HS-5 (cell line): ENCODE measurements around the gene PCBD1.
A peak's percentile ranks its signal among the peaks of the same experiment; 100 is the strongest.
"Not testable (repeated sequence)": the region's sequence is repeated elsewhere in the genome, so short reads cannot be mapped to it uniquely, and the experiment has no call there.

ENCODE experiments used
- DNase-seq: peaks from one replicate; pipeline ENCODE4 v3.0.0-alpha.2; 2012; ENCODE audit warnings: low read depth

The PCBD1 gene

DNA sequence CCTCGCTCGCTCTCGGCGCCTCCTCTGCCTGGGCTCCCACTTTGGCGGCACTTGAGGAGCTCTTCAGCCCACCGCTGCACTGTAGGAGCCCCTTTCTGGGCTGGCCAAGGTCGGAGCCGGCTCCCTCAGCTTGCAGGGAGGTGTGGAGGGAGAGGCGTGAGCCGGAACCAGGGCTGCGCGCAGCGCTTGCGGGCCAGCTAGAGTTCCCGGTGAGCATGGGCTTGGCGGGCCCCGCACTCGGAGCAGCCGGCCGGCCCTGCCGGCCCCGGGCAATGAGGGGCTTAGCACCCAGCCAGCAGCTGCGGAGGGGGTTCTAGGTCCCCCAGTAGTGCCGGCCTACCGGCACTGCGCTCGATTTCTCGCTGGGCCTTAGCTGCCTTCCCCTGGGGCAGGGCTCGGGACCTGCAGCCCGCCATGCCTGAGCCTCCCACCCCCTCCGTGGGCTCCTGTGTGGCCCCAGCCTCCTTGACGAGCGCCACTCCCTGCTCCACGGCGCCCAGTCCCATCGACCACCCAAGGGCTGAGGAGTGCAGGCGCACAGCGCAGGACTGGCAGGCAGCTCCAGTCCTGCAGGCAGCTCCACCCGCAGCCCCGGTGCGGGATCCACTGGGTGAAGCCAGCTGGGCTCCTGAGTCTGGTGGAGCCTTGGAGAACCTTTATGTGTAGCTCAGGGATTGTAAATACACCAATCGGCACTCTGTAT, 26.7 kb downstream of the PCBD1 start:
- DNase-seq = not testable (repeated sequence)

DNA sequence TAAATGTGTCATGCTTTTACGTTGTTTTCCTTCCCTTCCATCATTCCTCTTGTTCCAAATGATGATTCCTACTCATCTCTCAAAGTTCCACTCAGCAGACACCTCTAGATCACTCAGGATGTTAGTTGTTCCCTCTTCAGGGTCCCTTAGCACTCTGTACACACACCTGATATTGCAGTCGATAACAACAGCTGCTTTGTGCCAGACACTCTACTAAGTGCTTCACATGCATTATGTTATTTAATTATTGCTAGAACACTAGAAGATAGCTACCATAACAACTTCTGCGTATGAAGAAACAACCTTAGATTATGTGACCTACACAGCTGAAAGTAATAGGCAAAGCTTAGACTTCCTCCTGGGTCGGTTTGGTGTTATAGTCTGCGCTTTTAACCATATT, 29.6 kb downstream of the PCBD1 start:
- DNase-seq = no peak

DNA sequence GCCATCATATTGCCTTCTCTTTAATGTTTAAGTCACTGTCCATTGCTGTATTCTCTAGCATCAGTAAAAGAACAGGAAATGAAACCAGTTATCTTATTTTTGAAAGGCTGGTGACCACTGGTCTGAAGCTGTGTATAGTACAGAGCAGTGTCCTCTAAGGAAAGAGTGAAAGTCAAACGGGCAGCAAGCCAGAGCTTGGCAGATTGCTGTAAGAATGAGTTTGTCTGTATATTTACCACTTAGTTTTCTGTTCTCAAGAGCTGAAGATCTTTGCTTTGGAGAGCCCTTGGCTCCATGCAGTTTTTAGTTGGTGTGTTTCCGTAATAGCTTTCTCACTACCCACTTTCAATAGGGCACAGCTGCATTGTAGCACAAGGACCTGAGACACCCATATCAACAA, 31.9 kb downstream of the PCBD1 start:
- DNase-seq = no peak

DNA sequence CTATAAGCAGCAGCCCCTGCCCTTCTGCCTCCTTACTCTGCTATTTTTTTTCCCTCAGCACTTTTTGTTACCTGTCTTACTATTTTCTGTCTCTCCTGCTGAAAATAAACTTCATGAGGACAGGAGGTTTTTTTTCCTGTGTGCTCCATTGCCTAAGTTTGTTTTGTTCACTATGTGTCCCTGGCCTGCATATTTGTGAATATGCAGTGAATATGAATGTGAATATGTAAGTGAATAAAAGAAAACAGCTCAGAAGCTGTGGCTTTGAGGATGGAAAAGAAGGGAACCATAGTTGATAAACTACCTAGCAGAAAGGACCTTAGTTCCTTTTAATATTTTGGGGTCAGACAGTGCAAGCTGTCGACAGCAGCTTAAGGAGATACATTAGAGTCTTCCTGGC, 34.9 kb downstream of the PCBD1 start:
- DNase-seq = no peak

DNA sequence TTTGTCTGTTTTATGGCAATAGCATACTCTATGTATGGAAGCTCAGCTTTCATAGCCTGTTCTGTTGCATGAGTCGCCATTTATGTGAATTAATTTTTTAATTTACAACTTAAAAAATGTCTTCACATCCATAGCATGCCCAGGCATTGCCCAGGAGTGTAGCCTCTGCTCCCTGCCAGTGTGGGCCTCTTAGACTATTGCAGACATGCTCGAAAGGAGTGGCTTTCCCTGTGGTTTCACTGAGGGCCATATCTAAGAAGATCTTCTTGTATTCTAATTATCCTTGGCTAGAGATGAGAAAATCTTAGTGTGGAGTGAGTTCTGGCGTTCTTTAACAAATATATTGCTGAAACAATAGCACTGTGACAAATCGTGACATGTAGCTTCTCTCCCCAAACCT, 35.3 kb downstream of the PCBD1 start:
- no peak for DNase-seq

DNA sequence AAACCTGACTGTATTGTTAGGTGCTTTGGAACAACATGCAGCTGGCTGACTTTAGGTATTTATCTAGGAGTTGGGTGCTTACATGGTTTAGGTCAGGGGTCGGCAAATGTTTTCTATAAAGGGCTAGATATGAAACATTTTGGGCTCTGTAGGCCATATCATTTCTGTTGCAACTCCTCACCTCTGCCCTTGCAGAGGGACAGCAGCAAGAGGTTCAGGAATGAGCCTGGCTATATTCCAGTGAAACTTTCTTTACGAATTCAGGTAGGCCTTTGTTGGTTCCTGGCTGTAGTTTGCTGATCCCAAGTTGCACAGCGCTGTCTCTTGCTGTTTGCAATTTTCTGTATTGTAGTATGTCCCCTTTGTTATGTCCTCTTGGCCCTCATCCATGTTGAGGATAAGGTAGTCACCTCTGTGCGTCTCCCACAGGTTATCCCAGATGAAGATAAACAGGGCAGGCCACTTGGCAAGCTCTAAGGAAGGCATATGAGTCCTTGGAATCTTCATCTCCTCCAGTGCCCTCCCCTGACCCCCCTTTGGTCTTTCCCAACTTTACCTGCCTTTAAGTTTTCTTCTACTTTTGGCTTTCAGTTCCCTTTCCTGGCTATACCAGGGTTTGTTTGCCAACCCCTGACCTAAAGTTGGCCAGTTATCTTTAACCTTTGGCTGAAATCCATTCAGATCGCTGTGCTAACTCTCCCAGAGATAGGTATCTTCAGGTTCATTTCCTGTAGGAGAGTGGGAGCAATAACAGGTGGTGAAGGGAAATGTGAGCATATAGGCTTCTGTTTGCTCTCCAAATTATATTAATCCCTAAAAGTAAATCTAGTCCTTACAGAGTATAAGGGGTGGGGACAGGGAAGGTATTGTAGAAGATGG, 36.5 kb downstream of the PCBD1 start:
- no peak for DNase-seq

DNA sequence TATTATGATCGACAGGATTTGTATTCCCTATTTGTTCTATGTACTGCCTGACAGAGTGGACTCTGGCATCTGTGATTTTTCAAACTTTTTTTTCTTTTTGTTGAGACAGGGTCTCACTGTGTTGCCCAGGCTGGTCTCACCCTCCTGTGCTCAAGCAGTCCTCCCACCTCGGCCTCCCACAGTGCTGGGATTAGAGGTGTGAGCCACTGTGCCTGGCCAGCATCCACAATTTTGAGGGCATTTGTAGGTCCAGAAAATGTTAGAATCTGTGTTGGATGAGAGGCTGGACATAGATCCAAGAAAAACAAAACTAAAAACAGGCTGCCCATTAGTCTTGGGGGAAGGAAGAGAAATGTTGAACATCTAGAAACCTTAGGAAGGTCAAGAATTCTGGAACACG, 38.3 kb downstream of the PCBD1 start:
- DNase-seq = no peak

DNA sequence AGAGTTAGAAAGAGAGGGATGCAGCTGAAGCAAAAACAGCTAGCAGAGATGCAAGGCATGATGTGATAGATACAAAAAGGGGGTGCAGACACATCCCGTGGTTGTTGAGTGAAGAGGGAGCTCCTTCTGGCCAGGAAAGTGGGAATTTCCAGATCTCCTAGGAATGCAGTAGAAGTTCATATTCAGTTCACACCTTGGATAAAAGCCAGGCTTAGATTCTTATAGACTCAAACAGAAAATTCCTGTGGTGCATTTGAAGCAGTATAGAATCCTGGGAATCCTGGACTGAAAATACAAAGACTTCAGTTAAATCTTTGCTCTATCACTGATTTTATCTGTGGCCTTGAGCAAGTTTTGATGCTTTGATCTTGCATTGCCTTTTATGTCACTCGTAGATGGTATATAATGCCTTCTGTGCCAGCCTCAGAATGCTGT, 38.8 kb downstream of the PCBD1 start:
- peak; percentile 68 for DNase-seq

DNA sequence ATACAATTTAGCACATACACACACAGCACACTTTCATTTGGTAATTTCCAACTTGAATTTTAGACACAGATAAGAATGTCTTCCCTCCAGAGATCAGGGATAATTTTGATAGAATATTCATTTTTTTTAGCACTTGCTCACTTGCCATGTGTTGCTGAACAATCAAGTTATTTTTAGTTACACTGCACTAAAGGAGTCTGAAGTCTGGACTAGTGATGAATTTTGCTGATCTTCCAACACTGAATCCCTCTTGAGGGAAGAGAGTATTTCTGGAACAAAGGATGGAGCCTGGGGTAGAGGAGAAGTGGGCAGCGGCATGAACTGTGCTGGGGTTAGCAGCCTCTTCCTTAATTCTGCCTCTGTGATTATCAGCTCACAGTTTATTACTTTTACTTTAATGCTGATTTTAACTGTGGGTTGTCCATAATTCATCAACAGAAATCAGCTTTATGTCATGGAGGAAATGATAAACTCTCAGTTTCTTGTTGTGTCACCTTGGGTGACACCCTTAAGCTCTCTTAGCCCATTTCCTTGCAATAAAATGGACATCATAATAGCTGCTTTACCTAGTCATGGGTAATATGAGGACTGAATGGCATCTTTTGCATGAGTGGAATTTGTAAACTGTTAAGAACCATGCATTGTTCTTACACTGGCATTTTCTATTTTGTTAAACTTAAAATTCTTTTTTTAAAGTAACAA, 40.6 kb downstream of the PCBD1 start:
- no peak for DNase-seq

DNA sequence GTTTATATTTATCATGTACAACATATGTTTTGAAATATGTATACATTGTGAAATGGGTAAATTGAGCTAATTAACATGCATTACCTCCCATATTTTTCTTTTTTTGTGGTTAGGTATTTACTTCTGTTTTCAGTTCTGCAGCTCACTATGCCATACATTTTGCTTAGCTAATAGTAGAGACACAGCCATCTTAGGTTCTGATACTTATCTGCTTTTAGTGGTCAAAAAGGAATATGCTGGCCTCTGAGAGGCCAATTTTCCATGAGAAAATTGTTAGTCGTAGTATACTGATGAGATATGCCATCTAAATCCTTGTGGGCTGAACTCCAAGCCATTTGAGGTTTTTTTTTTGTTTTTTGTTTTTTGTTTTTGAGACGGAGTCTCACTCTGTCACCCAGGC, 41.6 kb downstream of the PCBD1 start:
- no peak for DNase-seq

DNA sequence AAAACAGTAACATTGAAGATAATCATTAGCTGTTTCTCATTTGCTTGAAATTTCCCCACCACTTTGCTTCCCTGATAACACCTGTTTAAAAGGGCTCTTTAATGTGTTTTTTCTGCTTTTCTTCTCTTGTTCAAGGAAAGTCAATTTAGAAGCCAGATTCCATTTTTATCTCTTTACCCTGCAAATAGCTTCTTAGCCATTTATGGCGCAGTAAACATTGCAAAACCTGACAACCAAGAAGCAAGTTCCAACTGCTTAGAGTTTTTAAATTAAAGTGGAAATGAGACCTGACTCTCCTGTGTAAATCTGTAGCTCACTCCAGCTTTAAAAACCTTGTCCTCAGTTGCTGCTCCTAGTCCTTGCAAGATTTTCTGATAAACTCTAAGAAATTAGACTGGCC, 42.5 kb downstream of the PCBD1 start:
- DNase-seq = no peak

DNA sequence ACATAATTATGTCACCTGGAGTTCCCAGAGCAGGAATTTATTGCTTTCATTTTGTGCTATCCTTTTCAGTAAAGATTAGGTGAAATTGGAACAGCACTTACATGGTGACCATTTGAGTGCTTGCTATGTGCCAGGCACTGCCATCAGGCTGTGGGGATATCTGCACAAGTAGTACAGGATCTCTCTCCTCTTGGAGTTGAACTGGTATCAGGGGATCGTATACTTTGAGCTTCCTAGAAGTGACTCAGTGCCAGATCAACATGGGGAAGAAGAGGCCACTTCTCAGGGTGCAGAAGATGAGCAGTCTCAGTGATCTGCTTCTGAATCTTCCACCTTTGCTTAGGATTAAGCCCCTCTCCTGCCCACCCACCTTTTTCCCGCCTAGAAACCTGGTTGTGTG, 43.1 kb downstream of the PCBD1 start:
- DNase-seq = no peak

DNA sequence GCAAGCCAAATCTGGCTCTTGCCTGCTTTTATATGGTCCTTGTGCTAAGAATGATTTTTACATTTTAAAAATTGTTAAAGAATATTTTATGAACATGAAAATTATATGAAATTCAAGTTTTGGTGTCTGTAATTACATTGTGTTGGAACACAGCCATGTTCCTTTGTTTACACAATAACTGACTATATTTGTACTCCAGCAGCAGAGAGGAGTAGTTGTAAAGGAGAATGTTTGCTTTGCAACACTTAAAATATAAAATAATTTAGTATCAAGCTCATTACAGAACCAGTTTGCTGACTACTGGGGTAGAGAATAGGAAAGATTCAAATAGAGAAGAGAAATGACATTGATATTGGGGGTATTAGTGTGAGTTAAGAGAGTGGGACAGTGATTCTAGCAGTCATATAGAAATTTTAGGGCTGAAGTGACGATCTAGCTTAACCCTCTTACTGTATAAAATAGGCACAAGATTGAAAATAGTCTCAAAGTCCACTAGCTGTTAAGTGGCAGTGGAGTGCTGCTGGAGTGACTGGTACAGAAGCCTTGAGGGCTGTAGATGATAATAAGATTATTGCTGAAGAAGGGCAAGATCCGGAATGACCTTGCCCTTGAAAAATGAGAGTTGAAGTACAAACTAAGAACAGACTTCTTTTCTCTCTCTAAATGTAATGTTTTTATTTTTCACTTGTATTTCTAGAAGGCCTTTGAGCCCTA, 44.4 kb downstream of the PCBD1 start:
- no peak for DNase-seq

DNA sequence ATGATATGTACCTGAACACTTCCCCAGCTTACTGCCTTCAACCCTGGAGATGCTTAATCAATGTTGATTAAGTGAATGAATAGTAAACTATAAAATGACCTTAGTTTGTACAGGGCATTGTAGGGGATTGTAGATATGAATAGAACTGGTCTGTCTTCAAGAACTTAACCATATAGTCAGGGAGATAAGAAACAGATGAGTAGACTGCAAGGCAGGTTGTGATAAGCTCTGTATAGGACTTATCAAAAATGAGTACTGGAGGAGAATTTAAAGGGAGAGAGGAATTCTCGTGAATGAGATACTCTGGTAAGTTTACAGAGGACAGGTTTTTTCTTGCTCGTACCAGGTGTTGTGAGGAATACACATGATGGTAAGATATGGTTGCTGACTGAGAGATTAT, 45.0 kb downstream of the PCBD1 start:
- DNase-seq = no peak

DNA sequence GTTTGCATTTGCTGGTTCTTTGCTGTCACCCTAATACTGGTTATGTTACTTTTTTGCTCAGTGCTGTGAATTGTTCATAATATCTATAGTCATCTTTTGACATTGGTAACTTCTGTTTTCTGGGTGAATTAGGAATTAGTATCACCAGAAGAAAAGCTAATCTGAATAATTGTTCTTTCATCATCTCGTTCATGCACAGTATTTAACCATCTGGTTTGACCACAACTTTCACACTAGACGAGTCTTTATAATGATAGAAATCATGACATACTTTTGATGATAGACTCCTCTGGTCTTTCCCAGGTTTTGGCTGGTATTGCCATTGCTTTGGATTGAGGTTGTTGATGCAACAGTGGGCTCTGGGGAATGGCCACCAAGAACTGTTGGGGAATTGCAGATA, 47.5 kb downstream of the PCBD1 start:
- no peak for DNase-seq

DNA sequence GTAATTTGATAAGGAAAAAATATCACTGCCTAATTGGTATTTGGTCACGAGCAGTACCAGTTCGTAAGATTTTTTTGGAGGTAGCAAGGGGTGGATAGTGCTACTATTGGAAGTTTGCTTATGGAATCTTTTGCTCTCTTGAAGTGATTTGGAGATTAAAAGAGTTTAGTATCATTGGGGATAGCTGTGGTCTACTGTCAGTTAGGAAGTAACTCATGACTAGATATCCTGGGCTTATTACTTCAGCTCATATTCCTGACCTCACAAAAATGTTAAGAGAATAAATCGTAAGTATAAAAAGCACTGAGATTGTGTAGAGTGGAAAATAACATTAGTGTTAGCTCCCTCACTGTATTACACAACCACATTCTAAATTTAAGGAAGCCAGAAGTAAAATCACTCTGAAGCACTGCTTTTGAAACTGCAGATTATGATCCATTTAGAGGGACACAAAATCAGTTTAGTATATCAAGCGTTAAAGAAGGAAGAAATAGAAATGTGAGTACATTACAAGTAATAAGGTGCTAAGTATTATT, 50.0 kb downstream of the PCBD1 start:
- no peak for DNase-seq

DNA sequence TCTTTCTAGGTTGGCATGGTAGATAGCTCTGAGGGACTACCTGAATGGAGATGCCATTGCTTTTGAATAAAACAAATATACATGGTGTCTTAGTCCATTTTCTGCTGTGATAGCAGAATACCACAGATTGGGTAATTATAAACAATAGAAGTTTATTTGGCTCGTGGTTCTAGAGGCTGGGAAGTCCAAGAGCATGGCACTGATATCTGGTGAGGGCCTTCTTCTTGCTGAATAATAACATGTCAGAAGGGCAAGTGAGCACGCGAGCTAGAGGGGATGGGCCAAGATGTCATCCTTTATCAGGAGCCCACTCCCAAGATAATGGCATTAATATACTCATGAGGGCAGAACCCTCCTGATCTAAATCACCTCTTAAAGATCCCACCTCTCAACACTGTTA, 50.7 kb downstream of the PCBD1 start:
- DNase-seq = no peak

DNA sequence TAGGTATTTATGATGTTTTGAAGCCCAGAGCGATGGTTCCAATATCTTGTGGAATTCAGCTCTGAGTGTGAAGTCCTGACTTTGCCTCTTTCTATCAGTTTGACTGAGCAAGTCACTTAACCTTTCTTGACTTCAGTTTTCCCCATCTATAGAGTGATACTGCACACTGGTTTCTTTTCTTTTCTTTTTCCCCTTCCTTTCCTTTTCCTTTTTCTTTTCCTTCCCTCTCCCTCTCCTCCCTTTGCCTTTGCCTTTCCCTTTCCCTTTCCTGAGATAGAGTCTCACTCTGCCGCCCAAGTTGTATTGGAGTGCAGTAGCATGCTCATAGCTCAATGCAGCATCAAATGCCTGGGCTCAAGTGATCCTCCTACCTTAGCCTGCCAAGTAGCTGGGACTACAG, 52.0 kb downstream of the PCBD1 start:
- DNase-seq = no peak

DNA sequence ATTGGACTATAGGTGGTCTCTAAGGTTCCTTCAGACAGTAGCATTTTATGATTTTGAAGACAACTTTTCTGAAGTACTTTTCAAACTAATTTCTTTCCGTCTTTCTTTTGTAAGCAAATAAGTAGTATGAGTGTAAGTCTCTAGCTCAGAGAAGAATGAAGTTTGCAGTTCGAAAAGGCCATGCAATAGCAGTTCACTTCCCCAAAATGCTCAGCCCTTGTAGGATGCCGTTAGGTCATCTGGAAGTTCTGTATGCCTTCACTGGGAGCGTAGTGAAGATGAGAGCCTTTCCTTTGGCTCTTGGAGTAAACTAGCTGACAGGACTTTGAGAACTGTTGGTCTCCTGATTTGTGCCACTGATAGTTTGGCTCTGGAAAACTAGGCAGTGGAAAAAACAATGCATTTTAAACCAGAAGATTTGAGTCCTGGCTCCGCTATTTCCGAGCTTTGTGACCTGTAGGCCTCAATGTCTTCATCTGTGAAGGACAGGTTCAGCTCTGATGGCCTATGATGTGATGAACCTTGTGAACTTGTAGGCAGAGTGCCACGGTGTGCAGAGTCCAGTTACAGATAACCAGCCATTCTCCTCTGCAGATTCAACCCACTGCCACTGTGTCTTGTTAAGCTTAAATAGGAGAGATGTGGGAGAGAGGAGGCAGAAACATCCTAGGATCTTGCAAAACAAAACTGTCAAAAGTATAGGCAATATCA, 53.8 kb downstream of the PCBD1 start:
- DNase-seq = no peak

DNA sequence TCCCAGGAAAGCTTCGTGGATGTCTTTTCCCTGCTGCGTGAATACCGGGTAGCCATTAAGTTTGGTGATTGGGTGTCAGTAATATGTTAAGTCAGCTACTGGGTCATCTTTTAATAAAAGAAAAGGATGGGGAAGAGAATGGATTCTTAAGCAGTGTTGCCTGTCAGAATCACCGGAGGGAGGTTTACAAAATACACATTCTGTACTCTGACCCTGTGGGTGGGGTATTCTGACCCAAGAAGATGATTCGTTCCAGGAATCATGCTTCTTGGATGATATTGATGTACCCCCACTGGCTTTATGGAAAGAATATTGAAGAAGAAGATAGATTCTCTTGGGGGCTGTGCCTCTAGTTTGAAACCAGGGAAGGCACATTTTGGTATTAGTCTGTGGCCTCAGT, 54.3 kb downstream of the PCBD1 start:
- no peak for DNase-seq

DNA sequence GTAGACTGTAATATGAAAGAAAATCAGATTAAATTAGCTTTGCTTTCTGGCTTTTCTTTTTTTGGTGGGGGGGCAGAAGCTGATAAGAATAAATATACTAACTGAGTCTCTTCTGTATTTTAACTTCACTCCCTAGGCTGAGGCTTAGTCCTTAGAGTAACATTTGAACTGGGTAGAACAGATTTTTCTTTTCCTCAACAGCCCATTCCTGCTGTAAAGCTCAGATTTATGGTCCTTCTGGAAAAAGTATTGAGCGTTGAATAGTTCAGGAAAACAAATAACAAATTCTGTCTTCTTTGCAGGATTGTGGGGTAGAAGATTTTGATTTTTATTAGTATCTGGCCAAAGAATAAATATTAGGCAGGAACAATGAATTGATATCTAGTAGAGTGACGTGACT, 54.8 kb downstream of the PCBD1 start:
- DNase-seq = no peak
